K562 (cell line): ENCODE data around the gene DLG4. TPM values are rescaled to one million over a fixed set of nuclear protein-coding genes. Genes with fewer than 3 reads are reported as not detected.
A peak's percentile ranks its signal among the peaks of the same experiment; 100 is the strongest.

ENCODE experiments used
- GATA2 ChIP-seq: sonication (generic); formaldehyde crosslinking; IDR thresholded peaks from 2 replicates; pipeline ENCODE4 v1.4.0; 2020; ENCODE audit warnings: mild to moderate bottlenecking, missing genetic modification reagents
- GTF2E2 ChIP-seq: fragments of 200-800 bp; sonication (Bioruptor generic); IDR thresholded peaks from 2 replicates; pipeline ENCODE4 v1.6.1; 2016; ENCODE audit warnings: missing genetic modification characterization, missing compliant biosample characterization
- GTF3C2 ChIP-seq: IDR thresholded peaks from 3 replicates; pipeline ENCODE4 v1.6.1; 2011; ENCODE audit warnings: borderline replicate concordance, mild to moderate bottlenecking, moderate library complexity; ENCODE audit not compliant: insufficient read length; ENCODE audit errors: extremely low read depth
- HSF4 ChIP-seq: fragments of 250-450 bp; sonication (Bioruptor Pico); IDR thresholded peaks from 2 replicates; pipeline ENCODE4 v2.1.2; 2022; ENCODE audit warnings: mild to moderate bottlenecking, moderate library complexity, borderline replicate concordance
- KLF10 ChIP-seq: fragments of 250-450 bp; sonication (Bioruptor Pico); IDR thresholded peaks from 2 replicates; pipeline ENCODE4 v1.6.1; 2021; ENCODE audit warnings: matching md5 sums
- PML ChIP-seq: IDR thresholded peaks from 2 replicates; pipeline ENCODE4 v1.6.1; 2012; ENCODE audit warnings: low read length, inconsistent platforms
- PRPF4 ChIP-seq: fragments of 200-400 bp; formaldehyde crosslinking; IDR thresholded peaks from one replicate; pipeline ENCODE4 v1.6.1; 2017; ENCODE audit warnings: low read length, low read depth, mild to moderate bottlenecking; ENCODE audit not compliant: insufficient read depth, poor library complexity, severe bottlenecking
- RB1 ChIP-seq: fragments of 450-650 bp; IDR thresholded peaks from 2 replicates; pipeline ENCODE4 v1.6.1; 2017; ENCODE audit warnings: low read depth, mild to moderate bottlenecking
- SMARCB1 ChIP-seq: IDR thresholded peaks from 2 replicates; pipeline ENCODE4 v1.6.1; 2011; ENCODE audit warnings: improper control_type of control experiment, low read depth; ENCODE audit not compliant: insufficient read length
- TAF9B ChIP-seq: fragments of 450-650 bp; IDR thresholded peaks from 2 replicates; pipeline ENCODE4 v1.6.1; 2018; ENCODE audit warnings: mild to moderate bottlenecking; ENCODE audit not compliant: partially characterized antibody
- TAL1 ChIP-seq: fragments of 450-650 bp; IDR thresholded peaks from 2 replicates; pipeline ENCODE4 v1.6.1; 2016; ENCODE audit warnings: mild to moderate bottlenecking
- TEAD1 ChIP-seq, 2 experiments: fragments of 450-650 bp in 1 of 2; sonication (generic) in 1 of 2; formaldehyde crosslinking; IDR thresholded peaks; 2 replicates each; pipeline versions ENCODE4 v1.4.0 to v1.8.0; 2020 to 2022; ENCODE audit warnings: mild to moderate bottlenecking in 2 of 2, missing genetic modification reagents in 1 of 2
- U2AF2 ChIP-seq: fragments of 200-400 bp; formaldehyde crosslinking; optimal IDR thresholded peaks from 2 replicates; pipeline ENCODE3; 2017; ENCODE audit warnings: low read depth, mild to moderate bottlenecking, low read length
- WHSC1 ChIP-seq: IDR thresholded peaks from one replicate; pipeline ENCODE4 v1.6.1; 2012; ENCODE audit warnings: low read length, control low read depth, inconsistent platforms
- XRCC5 ChIP-seq: fragments of 200-400 bp; formaldehyde crosslinking; IDR thresholded peaks from 2 replicates; pipeline ENCODE4 v1.6.1; 2017; ENCODE audit warnings: low read depth, mild to moderate bottlenecking, low read length
- ZFP36 ChIP-seq: fragments of 150-350 bp; IDR thresholded peaks from 2 replicates; pipeline ENCODE4 v1.6.1; 2018; ENCODE audit warnings: low read length, low read depth; ENCODE audit not compliant: partially characterized antibody
- ZNF121 ChIP-seq: sonication (generic); formaldehyde crosslinking; conservative IDR thresholded peaks from 2 replicates; pipeline ENCODE4 v1.8.0; 2022; ENCODE audit warnings: missing genetic modification reagents
- ZNF165 ChIP-seq: fragments of 250-450 bp; sonication (Bioruptor Pico); IDR thresholded peaks from 2 replicates; pipeline ENCODE4 v1.4.0; 2020; ENCODE audit warnings: borderline replicate concordance
- ZNF184 ChIP-seq: sonication (generic); formaldehyde crosslinking; IDR thresholded peaks from 2 replicates; pipeline ENCODE4 v1.5.0; 2020; ENCODE audit warnings: missing genetic modification reagents
- ZNF561 ChIP-seq: fragments of 450-650 bp; formaldehyde crosslinking; conservative IDR thresholded peaks from 2 replicates; pipeline ENCODE4 v1.4.0; 2020; ENCODE audit warnings: mild to moderate bottlenecking, moderate library complexity
- ZSCAN32 ChIP-seq: fragments of 450-650 bp; formaldehyde crosslinking; IDR thresholded peaks from 2 replicates; pipeline ENCODE4 v1.4.0; 2020; ENCODE audit warnings: mild to moderate bottlenecking, moderate library complexity
- polyA plus RNA-seq, 8 experiments: library from polyadenylated mRNA; depleted of rRNA in 4 of 8; stranded (reverse) in 5 of 8; unstranded in 3 of 8; fragments of >200 nt; fragmentation: Nextera tagmentation in 2 of 8; fragmentation: Illumina TruSeq in 1 of 8; extraction: Ambion mirVana in 2 of 8; extraction: Trizol in 1 of 8; gene quantifications; 2 replicates each; pipeline versions ENCODE4 v1.2.1 to v1.2.3, GENCODE V29; 2011 to 2014; ENCODE audit warnings: inconsistent platforms in 1 of 8, missing spikeins in 1 of 8
- total RNA-seq, 7 experiments: library from RNA; depleted of rRNA in 6 of 7; stranded (reverse); fragments of >200 nt in 6 of 7; fragmentation: Illumina TruSeq in 2 of 7; extraction: Trizol in 2 of 7; gene quantifications; 2 replicates each; pipeline versions ENCODE4 v1.2.1 to v1.2.3, GENCODE V29; 2011 to 2021; ENCODE audit warnings: low replicate concordance in 1 of 7
- TF ChIP-seq, protein P1 (sequence below): fragments of 450-650 bp; IDR thresholded peaks from 2 replicates; pipeline ENCODE4 v1.6.1; 2017; ENCODE audit warnings: antibody characterized with exemption, mild to moderate bottlenecking

Gene DLG4
- total and polyA plus RNA-seq, 9 of the 15 experiments (the other 6 are each of a cell fraction or from before 2014, with no cell fraction given) = 0.03 to 12.0 (median 4.1) TPM

- TF ChIP-seq TAF9B (peak; percentile 52), PML (peak; percentile 75), ZFP36 (no peak), GATA2 (CRISPR knock-in tag) (no peak), XRCC5 (no peak), SMARCB1 (no peak), ZNF121 (CRISPR knock-in tag) (no peak), TEAD1 (CRISPR knock-in tag; IDR thresholded peaks at IDR 0.05) (no peak), HSF4 (CRISPR knock-in tag) (no peak), WHSC1 (no peak), ZNF165 (CRISPR knock-in tag) (no peak), RB1 (0 out of 2 replicates have a peak, but pooled peaks have one; percentile 35), ZNF561 (no peak), ZSCAN32 (no peak), ZNF184 (no peak), U2AF2 (no peak), TAL1 (no peak), KLF10 (CRISPR knock-in tag) (no peak), GTF2E2 (tag) (peak; percentile 57; the same call in 1 of the 2 replicates), GTF3C2 (no peak), PRPF4 (no peak)
- TF ChIP-seq, protein P1, sequence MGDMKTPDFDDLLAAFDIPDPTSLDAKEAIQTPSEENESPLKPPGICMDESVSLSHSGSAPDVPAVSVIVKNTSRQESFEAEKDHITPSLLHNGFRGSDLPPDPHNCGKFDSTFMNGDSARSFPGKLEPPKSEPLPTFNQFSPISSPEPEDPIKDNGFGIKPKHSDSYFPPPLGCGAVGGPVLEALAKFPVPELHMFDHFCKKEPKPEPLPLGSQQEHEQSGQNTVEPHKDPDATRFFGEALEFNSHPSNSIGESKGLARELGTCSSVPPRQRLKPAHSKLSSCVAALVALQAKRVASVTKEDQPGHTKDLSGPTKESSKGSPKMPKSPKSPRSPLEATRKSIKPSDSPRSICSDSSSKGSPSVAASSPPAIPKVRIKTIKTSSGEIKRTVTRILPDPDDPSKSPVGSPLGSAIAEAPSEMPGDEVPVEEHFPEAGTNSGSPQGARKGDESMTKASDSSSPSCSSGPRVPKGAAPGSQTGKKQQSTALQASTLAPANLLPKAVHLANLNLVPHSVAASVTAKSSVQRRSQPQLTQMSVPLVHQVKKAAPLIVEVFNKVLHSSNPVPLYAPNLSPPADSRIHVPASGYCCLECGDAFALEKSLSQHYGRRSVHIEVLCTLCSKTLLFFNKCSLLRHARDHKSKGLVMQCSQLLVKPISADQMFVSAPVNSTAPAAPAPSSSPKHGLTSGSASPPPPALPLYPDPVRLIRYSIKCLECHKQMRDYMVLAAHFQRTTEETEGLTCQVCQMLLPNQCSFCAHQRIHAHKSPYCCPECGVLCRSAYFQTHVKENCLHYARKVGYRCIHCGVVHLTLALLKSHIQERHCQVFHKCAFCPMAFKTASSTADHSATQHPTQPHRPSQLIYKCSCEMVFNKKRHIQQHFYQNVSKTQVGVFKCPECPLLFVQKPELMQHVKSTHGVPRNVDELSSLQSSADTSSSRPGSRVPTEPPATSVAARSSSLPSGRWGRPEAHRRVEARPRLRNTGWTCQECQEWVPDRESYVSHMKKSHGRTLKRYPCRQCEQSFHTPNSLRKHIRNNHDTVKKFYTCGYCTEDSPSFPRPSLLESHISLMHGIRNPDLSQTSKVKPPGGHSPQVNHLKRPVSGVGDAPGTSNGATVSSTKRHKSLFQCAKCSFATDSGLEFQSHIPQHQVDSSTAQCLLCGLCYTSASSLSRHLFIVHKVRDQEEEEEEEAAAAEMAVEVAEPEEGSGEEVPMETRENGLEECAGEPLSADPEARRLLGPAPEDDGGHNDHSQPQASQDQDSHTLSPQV = no peak
These were observed 32.8 kb upstream of the DLG4 start, which contains the start of gene ELP5 (continued) for GRCh38 chr17:7252176-7253043.
